TTC549 (cell line): ENCODE measurements around the gene SHB.
"Not testable (repeated sequence)": the region's sequence is repeated elsewhere in the genome, so short reads cannot be mapped to it uniquely, and the experiment has no call there.

ENCODE experiments used
- FAIRE-seq: peaks from 2 replicates; lab custom pipeline; 2012; peaks lifted over from hg19 to GRCh38; lab: Jason Lieb, UNC

The SHB gene

DNA sequence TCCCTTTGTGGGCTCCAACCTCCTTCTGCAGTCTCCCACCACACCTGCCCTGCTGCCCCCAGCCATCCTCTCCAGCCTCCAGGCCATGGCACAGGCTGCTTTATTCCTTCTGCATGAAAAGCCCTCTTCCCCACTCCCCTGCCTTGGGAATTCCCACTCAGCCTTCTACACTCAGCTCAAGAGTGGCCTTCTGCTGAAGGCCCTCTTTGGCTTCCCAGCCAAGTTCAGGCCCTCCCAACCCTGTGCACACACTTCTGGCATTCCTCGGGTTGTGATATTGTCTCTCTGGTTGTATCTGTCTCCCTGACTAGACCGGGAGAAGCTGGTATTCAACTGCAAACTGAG, 5.7 kb downstream of the SHB start:
- FAIRE-seq: no peak

DNA sequence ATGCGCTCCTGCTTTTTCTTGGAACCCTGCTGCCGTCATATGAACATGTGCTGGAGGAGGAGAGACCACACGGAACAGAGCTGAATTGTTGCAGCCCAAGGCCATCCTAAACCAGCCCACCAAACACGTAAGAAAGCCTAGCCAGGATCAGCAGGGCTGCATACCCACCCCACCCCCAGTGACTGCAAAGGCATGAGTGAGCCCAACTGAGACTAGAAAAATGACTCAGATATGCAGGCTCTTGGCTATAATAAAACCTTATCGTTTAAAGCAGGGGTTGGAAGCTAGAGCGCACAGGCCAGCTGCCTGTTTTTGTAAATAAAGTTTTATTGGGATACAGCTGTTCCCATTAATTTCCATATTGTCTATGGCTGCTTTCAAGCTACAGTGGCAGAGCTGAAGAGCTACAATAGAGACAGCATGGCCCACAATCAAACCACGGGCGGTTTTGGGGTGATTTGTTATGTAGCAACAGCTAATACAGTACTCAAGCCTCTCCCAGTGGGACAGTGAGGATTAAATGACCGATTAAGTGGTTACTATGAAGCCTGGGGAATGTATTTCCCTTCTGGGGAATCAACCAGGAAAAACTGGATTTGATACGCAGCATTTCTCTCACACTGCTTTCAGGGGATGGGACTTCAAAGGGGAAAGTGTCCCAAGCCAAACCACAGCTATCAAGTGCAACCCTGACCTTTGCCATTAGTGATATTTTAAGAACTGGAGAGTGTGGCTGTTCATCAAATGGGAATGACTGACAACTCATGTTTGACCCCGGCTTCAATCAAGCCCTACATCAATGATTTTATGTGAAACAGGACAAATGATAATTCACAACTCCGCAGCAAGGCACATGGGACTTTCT, 6.3 kb downstream of the SHB start:
- FAIRE-seq: no peak

DNA sequence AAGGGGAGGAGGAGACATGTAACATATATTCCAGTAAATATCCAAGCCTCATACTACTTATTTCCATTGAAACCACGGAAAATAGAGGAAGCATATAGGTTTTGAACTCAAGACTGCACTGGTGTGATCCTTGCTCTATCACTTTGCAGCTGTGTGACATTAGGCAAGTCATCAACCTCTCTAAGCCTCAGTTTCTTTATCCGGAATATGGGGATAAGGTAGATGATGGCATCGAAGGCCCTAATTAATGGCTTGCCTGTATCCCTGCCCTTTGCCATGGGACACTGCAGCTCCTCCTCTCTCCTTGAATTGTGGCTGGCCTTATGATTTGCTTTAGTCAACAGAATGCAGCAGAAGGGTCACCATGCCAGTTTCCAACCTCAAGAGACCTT, 6.9 kb downstream of the SHB start:
- FAIRE-seq: no peak

DNA sequence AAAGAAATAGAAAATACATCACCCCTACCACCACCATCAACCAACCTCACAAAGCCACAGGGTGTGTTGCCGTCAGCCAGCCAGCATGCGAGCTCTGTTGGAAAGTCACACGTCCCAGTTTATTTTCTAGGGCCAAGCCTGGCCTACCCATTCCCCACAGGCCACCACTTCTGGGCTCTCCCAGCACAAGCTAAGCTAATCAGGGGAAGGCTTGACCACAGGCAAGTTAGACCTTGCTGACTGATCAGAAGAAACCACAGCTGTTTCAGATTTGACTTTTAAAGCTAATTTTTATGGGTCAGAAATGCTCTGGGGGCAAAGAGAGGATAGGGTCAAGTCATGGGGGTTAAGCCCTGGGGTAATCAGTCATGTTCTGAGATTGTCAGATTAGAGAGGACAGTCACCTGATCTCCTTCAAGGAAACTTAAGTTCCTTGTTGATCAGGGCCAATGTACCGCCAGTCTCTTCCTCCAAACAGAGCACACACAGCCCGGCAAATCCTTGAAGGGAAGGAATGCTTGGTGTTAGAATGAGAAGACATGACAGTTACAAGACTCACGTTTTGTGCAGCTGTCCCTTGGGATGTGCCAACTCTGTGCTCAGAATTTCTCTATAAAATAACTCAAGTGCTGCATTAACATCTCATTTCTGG, 7.6 kb downstream of the SHB start:
- no peak for FAIRE-seq

DNA sequence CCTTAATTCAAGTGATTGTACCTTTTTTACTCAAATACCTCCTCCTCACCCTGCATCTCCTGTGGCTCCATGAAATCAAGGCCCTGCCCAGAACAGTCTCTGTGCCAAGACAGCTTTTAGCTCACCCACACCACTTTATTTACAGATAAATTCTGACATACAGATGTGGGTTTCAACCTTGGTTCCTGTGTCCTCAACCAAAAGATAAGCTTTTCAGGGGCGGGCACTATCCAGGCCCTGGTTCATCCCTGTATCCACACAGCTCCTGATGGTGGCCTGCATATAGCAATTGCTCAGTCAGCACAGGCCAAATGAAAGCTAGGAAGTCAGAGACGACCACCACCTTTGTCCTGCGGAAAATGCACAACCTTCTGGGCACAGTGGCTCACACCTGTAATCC, 8.3 kb downstream of the SHB start:
- no peak for FAIRE-seq

DNA sequence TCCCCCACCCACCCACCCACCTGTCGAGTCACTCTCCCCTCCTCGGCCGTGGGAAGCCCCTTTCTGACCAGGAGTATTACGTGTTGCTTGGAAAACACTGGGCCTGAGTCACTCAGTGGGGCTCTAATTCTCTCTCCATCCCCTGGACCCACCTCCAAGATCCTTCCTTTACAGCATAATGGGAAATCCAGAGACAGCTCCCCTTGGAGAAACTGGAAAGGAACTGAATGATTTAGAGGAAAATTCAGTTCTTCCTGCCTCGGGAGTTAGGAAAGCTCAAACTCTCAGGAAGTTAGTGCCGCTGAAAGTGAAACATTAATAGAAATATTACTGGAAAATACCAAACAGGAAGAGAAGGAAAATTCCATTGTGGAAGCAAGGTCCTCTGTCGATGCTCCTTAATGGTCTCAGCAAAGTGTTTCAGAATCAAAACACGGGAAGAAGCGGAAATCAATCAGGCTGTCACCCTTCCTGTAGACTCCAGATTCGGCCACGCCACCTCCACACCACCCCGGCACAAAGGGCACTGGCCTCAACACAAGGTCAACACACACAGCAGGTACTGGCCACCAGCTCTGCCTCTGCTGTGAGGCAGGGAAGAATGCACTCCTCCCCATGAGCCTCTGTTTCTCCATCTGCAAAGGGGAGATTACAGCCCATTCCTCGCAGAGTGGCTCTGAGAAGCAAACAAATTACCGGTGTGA, 9.6 kb downstream of the SHB start:
- no peak for FAIRE-seq

DNA sequence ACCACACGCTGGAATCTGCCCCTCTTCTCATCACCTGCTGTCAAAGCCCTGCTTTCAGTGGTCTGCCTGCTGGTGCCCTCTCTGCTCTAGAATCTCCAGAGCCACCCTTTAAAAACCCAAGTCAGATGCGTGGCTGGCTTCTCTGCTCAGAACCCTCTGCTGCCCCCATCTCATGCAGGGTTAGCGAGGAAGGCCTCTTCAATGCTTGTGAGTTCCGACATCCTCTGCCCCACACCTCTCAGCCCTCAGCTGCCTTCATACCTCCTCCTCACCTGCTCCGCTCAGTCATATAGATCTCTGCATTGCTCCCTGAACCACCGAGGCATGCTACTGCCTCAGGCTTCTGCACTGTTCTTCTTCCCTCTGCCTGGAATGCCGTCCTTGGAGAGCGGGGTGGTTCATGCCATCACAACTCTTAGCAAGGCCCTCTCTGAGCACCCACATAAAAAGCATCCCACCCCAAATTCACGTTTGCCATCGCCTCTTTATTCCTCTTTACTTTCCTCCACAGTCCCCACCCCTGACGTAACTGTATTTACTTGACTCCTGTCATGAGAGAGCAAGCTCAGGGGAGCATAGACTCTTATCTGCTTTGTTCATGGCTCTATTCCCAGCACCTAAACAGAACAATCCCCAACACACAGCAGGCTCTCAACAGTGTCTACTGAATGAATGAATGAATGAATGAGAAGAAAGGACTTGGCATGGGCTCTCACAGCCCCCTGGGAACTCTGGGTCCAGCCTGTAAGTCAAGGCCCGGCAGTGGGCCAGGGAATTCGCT, 10.4 kb downstream of the SHB start:
- FAIRE-seq: no peak

DNA sequence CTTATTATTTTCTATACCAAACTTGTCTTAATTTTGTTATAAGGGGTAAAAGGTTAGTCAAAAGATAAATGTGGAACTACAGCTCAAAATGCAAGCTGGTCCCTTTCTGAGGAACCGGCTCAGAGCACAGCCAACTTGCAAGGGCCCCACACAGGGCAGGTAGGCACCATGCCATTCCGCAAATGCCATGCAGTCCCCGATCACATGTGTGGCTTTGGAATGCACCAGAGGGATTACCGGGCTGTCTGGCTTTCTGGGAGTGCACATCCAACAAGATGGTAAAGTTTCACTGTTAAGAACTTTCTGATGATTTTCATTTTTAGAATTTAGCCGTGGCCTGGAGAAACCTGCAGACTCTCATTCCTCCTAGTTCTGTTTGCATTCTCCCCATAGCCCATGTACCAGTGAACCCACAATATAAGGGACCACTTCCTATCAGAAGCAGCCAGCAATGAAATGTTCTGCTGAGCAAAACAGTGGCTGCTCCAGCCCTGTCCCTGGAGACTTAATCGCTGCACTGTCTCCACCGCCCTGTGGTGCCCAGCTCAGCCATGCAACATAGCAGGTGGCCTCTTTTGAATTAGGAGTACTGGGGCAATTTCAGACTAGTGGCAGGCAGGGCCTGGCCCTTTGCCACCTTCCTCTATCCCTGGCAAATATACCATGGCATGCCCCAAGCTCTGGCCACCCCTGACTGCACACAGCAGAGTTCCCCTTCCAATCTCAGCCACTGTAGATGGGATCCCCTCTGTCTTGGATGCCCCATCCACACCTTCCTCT, 11.4 kb downstream of the SHB start:
- FAIRE-seq: no peak

DNA sequence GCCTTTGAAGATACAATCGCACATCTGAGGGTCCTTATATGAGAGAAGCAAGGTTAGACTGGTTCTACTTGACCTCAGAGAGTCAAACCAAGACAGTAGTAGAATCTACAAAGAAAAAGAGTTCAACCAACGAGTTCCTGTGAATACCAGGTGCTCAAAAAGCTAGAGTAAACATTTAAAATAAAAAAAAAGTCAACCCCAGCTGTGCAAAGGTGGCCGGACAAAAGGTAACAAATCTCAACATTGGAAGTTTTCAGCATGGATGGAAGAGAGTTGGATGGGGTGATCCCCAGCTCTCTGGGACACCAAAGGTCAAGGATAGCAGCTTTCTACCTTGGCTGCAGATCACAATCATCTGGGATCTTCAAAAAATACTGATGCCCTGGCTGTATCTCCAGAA, 14.4 kb downstream of the SHB start:
- no peak for FAIRE-seq

DNA sequence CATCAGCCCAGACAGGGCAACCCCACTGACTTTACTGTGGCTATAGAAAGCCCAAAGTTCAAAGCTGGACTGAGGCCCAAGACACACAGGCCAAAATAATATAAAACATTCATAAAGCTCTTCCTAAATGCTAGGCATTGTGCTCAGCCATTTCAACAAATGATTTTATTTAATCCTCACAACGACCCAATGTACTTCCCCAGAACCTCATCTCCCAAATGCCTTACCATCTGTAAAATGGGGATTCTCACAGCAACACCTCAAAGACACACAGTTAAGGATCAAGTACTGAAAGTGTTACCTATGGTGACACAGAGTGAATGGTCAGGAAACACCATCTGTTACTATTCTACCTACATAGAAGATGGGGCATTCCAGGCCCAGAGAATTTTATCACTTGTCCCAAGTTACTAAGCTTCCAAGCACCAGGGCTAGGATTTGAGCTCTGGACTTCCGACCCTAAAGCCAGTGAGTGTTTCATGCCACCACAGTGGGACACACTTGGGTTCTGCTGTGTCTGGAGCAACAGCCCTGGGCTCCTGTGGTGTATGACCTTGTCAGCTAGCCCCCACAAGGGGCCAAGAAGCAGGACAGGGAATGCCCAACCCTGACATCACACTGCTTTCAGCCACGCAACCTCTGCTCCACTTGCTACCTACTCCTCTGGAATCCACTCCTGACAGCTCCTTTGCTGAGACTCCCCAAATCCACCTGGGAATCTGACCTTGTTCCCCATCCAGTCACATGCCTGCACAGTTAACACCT, 15.1 kb downstream of the SHB start:
- FAIRE-seq: no peak

DNA sequence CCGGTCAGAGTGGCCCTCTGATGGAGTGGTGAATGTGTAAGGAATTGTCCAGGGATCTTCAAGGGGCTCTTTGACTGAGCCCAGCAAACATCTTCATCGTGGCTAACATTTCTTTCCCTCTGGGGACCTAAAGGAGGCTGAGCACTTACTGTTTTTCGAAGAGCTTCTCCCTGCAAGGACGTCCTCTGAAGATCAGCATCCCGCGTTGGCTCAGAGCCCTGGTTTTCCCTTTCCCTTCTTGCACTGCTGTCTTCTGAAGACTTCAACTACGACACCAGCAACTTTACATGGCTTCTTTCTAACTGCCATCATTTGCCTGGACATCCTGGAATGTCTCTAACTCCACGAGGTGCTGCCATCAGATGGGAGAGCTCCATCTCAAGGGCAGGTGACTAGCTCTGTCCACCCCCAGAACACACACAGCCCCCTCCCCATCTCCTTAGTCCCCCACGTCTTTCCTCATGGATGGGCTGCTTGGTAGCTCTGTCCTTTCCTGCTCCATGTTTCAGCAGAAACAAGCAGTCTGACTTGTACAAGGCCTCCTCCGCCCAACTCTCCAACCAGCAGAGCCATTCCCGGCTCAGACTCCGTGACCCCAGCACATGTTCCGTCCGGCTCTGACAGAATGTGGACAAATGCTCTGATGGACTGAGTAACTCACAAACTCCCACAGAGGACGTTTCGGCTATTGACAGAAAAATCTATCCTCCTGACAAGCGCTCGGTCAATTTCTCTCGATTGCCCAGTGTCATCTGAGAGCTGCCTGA, 17.1 kb downstream of the SHB start:
- no peak for FAIRE-seq

DNA sequence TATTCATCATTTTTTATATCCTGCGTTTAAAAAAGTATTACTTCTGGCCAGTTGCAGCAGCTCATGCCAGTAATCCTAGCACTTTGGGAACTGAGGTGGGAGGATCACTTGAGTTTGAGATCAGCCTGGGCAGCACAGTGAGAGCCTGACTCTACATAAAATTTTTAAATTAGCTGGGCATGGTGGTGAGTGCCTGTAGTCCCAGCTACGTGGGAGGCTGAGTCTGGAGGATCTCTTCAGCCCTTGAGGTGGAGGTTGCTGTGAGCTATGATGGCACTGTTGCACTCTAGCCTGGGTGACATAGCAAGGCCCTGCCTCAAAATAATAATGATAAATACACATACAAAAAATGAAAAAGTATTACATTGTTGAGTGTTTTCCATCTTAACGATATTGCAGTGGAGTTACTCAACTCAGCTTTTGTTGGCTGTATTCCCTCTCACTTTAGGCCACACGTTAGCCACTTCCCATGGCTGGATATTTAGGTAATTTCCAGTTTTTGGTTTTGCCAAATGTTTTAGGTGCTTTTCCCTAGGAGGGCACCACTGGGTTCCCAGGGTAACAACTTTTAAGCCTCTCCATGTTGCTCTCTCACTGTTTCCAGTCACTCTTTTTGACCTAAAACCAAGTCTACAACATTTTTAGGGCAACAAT, 20.6 kb downstream of the SHB start:
- FAIRE-seq: no peak

DNA sequence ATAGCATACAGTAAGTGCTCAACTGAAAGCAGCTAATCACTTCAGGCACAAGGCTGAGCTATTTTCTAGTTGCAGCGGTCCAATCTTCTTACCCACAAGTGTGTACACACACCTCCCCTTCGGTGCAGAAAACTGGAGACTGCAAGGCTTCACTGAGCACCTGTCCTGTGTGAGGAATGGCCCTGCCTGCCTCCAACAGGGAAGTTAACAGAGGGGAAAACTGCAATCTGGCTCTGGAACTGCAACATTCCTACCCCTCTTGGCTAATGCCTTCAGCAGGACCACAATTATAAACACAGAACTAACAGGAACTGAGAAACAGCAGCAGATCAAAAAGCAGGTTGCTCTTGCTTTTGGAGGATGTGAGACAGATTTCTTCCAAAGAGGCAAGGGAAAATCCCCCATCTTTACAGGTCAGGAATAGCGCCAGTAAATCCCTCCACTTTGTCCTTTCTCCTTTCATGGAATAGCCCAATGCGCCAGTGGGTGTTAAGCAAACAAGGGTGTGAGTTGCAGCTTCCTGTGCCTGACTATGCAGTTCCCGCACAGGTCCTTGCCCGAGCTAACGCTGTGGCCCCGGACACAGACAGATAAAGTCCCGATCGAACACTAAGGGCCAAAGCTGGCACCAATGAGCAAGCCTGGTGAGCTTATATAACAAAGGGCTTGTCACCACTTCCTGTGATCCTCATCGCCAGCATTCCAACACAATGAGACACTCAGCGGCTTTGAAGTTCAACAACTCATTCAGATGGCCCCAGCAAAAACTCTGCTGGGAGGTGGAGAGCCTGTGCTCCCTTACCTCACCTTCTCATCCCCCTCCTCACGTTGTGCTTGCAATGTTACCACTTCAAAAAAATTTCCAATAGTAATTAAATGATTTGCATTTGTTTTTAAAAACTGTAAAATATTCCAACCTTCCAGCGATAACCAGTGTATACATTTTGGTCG, 21.5 kb downstream of the SHB start:
- no peak for FAIRE-seq

DNA sequence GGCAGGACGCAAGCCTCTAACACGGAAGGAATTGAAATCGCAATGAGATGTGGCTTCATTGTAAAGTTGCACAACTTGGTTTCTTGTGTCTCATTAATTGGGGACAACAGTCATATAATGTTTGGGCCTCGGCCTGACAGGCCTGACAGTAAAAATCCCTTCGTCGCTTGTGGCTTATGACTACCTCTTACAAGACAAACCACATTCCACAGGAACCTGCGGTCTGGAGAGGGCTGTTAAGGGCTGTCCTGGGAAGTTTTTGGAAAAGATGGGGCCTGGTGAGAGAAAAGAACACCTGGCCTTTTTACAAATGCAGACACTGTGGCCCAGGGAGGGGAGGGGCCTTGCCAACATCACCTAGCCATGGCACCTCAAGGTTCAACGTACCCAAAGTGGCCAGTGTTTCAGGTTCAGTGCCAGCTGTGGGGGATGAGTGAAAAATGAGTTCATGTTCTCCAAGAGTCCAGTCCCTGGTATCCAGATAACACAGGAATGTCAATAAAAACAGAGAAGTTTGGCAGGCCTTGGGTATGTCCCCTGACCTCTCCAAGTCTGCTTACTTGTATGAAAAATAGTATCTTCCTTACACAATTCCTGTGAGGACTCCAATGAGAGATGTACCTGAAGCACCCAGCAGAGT, 22.2 kb downstream of the SHB start:
- no peak for FAIRE-seq

DNA sequence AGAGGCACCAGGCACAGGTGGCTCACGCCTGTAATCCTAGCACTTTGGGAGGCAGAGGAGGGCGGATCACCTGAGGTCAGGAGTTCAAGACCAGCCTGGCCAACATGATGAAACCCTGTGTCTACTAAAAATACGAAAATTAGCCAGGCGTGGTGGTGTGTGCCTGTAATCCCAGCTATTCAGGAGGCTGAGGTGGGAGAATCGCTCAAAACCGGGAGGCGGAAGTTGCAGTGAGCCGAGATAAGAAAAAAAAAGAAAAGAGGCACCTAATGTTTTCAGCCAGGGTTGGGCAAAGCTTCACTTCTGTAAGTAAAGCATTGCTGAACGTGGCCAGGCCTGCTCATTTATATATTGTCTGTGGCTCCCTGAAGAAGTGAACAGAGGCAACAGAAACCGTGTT, 23.1 kb downstream of the SHB start:
- not testable (repeated sequence) for FAIRE-seq

DNA sequence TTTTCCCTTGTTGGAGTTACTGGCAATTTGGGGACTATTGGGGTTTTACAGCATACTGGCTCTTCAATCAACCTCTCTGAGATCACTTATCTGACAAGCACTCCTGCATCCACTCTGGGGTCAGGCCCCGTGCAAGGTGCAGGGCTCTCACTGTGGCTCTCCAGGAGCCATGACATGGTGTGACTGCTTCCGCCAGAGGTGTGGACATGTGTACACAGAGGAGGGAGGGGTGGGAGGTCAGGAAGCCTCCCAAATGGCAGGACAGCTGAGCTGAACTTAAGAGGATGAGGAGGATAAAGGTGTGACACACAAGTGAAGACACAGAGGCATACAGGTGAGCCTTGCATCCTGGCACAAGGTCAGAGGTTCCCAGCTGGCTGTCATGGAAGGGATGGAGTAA, 24.3 kb downstream of the SHB start:
- FAIRE-seq: no peak

DNA sequence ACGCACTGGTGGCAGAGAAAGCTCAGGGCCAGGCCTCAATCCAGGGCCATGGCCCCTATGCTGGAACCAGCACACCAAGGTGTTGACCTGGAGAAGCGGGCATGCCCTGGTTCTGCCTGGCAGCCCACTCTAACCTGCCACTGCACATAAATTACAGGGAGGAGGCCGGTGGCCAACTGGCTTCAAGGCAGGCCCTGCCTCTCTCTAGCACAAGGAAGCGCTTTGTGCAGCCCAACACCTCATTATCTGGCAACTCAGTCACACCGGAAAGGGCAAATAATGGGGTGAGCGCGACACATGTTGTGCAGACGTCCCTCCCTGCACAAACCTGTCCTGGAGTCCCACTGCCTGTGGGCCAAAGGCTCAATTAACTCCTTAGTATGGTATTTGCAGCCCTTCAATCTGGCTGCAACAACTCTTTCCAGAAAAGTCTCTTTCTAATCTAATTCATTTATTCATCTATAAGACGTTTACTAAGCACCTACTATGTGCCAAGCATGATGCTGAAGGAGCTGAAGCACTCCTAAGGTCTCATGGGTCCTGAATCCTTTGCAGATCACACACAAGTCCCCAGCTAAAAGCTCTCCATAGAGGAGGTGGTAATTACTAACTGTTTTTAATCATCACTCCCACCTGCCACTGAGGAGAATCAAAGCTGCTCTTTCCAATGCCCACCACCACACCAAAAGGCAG, 24.9 kb downstream of the SHB start:
- FAIRE-seq: no peak
